Natural killer cell (primary cell): ENCODE measurements around the gene ABHD14A. TPM values are rescaled to one million over a fixed set of nuclear protein-coding genes. Genes with fewer than 3 reads are reported as not detected.
A peak's percentile ranks its signal among the peaks of the same experiment; 100 is the strongest.

Experiments used
- ATAC-seq, 3 donors: fragments of 150-1000 bp in 2 of 3; fragments of 200-7000 bp in 1 of 3; cut with Tn5 transposase; 1 replicate in 1 of 3; 2 replicates in 2 of 3; pipeline ENCODE4 v1.10.0; 2021; ENCODE audit warnings: mild to moderate bottlenecking in 2 of 3, moderate library complexity in 2 of 3
- DNase-seq, 2 donors: peaks; one replicate each; pipeline versions ENCODE4 v3.0.0 to v3.0.0-alpha.2; 2013 to 2021; ENCODE audit warnings: mixed read lengths in 1 of 2
- H3K27ac ChIP-seq: one replicate; pipeline ENCODE4 v1.5.1; 2013; ENCODE audit warnings: mild to moderate bottlenecking, low read length
- H3K27me3 ChIP-seq: one replicate; pipeline ENCODE4 v1.6.1; 2013; ENCODE audit warnings: low read length; ENCODE audit not compliant: control insufficient read depth, insufficient read depth
- H3K36me3 ChIP-seq: one replicate; pipeline ENCODE4 v1.6.1; 2013; ENCODE audit warnings: low read length; ENCODE audit not compliant: control insufficient read depth, insufficient read depth
- H3K4me1 ChIP-seq: one replicate; pipeline ENCODE4 v1.6.1; 2013; ENCODE audit warnings: low read length; ENCODE audit not compliant: control insufficient read depth, insufficient read depth
- H3K4me3 ChIP-seq: one replicate; pipeline ENCODE4 v1.5.1; 2013; ENCODE audit warnings: low read length
- H3K9me3 ChIP-seq: one replicate; pipeline ENCODE4 v1.6.1; 2013; ENCODE audit warnings: low read length; ENCODE audit not compliant: control insufficient read depth, insufficient read depth
- H3K27ac Mint-ChIP-seq, 2 donors: one replicate each; pipeline ENCODE4 v1.8.0; 2022; ENCODE audit warnings: mild to moderate bottlenecking in 2 of 2, mixed read lengths in 2 of 2, moderate library complexity in 1 of 2
- H3K27me3 Mint-ChIP-seq, 2 donors: one replicate each; pipeline ENCODE4 v1.8.0; 2022; ENCODE audit warnings: low read depth in 2 of 2, mixed read lengths in 2 of 2
- H3K36me3 Mint-ChIP-seq: one replicate; pipeline ENCODE4 v1.8.0; 2022; ENCODE audit warnings: mixed read lengths
- H3K4me1 Mint-ChIP-seq, 2 donors: one replicate each; pipeline ENCODE4 v1.8.0; 2022; ENCODE audit warnings: mixed read lengths in 2 of 2
- H3K4me3 Mint-ChIP-seq: one replicate; pipeline ENCODE4 v1.8.0; 2022; ENCODE audit warnings: mild to moderate bottlenecking, moderate library complexity, mixed read lengths
- H3K9me3 Mint-ChIP-seq, 2 donors: one replicate each; pipeline ENCODE4 v1.8.0; 2022; ENCODE audit warnings: mixed read lengths in 2 of 2
- CTCF ChIP-seq: fragments of 200-600 bp; IDR thresholded peaks from one replicate; pipeline ENCODE4 v1.8.0; 2022; ENCODE audit warnings: antibody characterized with exemption
- WGBS: methylation state at CpG from one replicate; pipeline ENCODE4 v1.1.7; 2013; ENCODE audit warnings: missing lambda C conversion rate; ENCODE audit not compliant: insufficient coverage; 5-methylcytosine and 5-hydroxymethylcytosine counted together
- intact Hi-C: fragments of 100-400 bp; cut with micrococcal nuclease; formaldehyde crosslinking; loops from one replicate; pipeline ENCODE4 v1.14.2; 2022
- total RNA-seq, 4 donors: library from RNA; stranded (reverse); fragments of 120-200 nt in 1 of 4; gene quantifications; one replicate each; pipeline versions ENCODE4 v1.2.3 to v1.2.4, GENCODE V29; 2013 to 2022

ABHD14A gene
- total RNA-seq, 3 donors from 2014 or later (not counting 1 experiment from before 2014, with no cell fraction given) = 12.0 to 14.7 (median 13.4) TPM

- Histone ChIP-seq H3K4me3 (no peak overlapping the region), H3K27ac (no peak overlapping the region), H3K27me3 (no peaks in the 10 kb centered on the region), H3K4me1 (peaks cover 60% of the 10 kb centered on the region), H3K36me3 (peaks cover 2% of the 10 kb centered on the region), H3K9me3 (no peaks in the 10 kb centered on the region)
- no peaks in the 10 kb centered on the region for H3K27me3 Mint-ChIP-seq
- peak overlapping the region; percentile 52 to 63 for H3K27ac Mint-ChIP-seq
- 89% methylated on average over 4 of the region's 4 CpGs for WGBS
- no peaks in the 10 kb centered on the region for H3K36me3 Mint-ChIP-seq
- no peak overlapping the region for H3K4me3 Mint-ChIP-seq
- TF ChIP-seq CTCF = no peak
- intact Hi-C loops = no loop called here
- DNase-seq (no peak), ATAC-seq (no peak)
- H3K9me3 Mint-ChIP-seq = no peaks in the 10 kb centered on the region
- peaks cover 35 to 56% of the 10 kb centered on the region in 2 donors for H3K4me1 Mint-ChIP-seq
These were observed 3.3 kb downstream of the ABHD14A start for GRCh38 chr3:51978143-51978502.

- no peaks in the 10 kb centered on the region for H3K27me3 ChIP-seq
- no peak overlapping the region for H3K27ac Mint-ChIP-seq
- H3K9me3 Mint-ChIP-seq = no peaks in the 10 kb centered on the region
- peaks cover 27 to 46% of the 10 kb centered on the region in 2 donors for H3K4me1 Mint-ChIP-seq
- H3K36me3 Mint-ChIP-seq = no peaks in the 10 kb centered on the region
- no peak overlapping the region for H3K4me3 ChIP-seq
- ATAC-seq (no peak), DNase-seq (no peak)
- intact Hi-C loops = no loop called here
- TF ChIP-seq CTCF = no peak
- no peak overlapping the region for H3K27ac ChIP-seq
- H3K4me3 Mint-ChIP-seq = no peak overlapping the region
- WGBS = 99% methylated on average over 9 of the region's 10 CpGs
- H3K4me1 ChIP-seq = peaks cover 52% of the 10 kb centered on the region
- H3K27me3 Mint-ChIP-seq = no peaks in the 10 kb centered on the region
- H3K9me3 ChIP-seq = no peaks in the 10 kb centered on the region
- peaks cover 2% of the 10 kb centered on the region for H3K36me3 ChIP-seq
These were observed 5.4 kb downstream of the ABHD14A start for GRCh38 chr3:51980253-51980652.

DNA sequence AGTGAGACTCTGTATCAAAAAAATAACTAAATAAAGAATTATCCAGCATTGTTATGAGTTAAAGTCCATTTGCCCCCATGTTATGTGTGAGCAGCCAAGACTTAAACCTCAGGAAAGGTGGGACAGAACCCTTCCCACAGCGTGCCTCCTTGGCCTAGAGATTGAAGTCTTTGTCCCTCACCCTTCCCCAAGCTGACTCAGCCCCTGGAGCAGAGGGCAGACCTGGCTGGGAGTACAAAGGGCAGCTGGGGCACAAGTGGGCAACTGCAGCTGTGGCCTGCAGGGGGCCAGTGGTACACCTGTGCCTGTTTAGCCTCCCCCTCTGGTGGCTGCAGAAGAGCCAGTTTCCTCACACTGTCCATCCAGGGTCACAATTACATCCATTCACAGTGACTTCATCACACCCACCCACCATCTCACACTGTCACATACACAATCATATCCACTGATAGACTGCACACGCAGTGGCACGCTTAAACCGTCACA, 7.5 kb downstream of the ABHD14A start:
- Histone ChIP-seq H3K27me3 (no peaks in the 10 kb centered on the region), H3K27ac (peak overlapping the region; percentile 78), H3K4me1 (peaks cover 35% of the 10 kb centered on the region), H3K36me3 (peaks cover 2% of the 10 kb centered on the region), H3K9me3 (no peaks in the 10 kb centered on the region), H3K4me3 (peak overlapping the region; percentile 64)
- H3K36me3 Mint-ChIP-seq = no peaks in the 10 kb centered on the region
- peak; percentile 58 for TF ChIP-seq CTCF
- peak overlapping the region; percentile 88 to 98 for H3K27ac Mint-ChIP-seq
- H3K9me3 Mint-ChIP-seq = no peaks in the 10 kb centered on the region
- peak overlapping the region; percentile 92 for H3K4me3 Mint-ChIP-seq
- intact Hi-C loops = loop anchor here (1.0 kb wide), 1 partner anchor 8 kb away; the partner anchor contains the start of gene ABHD14B
- no peaks in the 10 kb centered on the region for H3K27me3 Mint-ChIP-seq
- 5% methylated on average over 4 of the region's 4 CpGs for WGBS
- peaks cover 14 to 30% of the 10 kb centered on the region in 2 donors for H3K4me1 Mint-ChIP-seq
- peak; percentile 27 to 55 (median 34) for ATAC-seq
- DNase-seq = peak; percentile 35 to 62
